ENCODE data around the gene BTG2.

GRCh38 chr1:203302456-203302855, 2.9 kb upstream of the BTG2 start:
- TF ChIP-seq POLR2AphosphoS5 (IDR thresholded peaks at IDR 0.05; ENCODE audit: low read depth, low read length) (no peak), POLR2A (IDR thresholded peaks at IDR 0.05; ENCODE audit: low read depth, low read length) (no peak), TAF1 (IDR thresholded peaks at IDR 0.05; ENCODE audit: low read depth, low read length) (no peak)

Measured in GM12891 (cell line).